ENCODE data around the gene PNKP. TPM values are rescaled to one million over a fixed set of nuclear protein-coding genes. Genes with fewer than 3 reads are reported as not detected.
A peak's percentile ranks its signal among the peaks of the same experiment; 100 is the strongest.

The PNKP gene
- total RNA-seq (2014; rRNA removed) (141 and 172 TPM in 2 replicates), Bru-seq, nascent RNA (percentile 91 among the genes with signal in this experiment), BruChase-seq, experiment 1, labeled RNA remaining after a 6-hour chase (percentile 91 among the genes with signal in this experiment), BruChase-seq, experiment 2, labeled RNA remaining after a 2-hour chase (percentile 88 among the genes with signal in this experiment)
- long read RNA-seq, transcript PNKP-201 (17 exons, 2,041 nt) = major isoform, 38 of 104 reads
- long read RNA-seq, transcript PNKP-207 (16 exons, 1,665 nt) = minor isoform, 13 of 104 reads
- long read RNA-seq, partial matches to known transcripts = 26 of 104 reads
- long read RNA-seq, other reads (novel, unspliced or antisense) = 23 of 104 reads

DNA sequence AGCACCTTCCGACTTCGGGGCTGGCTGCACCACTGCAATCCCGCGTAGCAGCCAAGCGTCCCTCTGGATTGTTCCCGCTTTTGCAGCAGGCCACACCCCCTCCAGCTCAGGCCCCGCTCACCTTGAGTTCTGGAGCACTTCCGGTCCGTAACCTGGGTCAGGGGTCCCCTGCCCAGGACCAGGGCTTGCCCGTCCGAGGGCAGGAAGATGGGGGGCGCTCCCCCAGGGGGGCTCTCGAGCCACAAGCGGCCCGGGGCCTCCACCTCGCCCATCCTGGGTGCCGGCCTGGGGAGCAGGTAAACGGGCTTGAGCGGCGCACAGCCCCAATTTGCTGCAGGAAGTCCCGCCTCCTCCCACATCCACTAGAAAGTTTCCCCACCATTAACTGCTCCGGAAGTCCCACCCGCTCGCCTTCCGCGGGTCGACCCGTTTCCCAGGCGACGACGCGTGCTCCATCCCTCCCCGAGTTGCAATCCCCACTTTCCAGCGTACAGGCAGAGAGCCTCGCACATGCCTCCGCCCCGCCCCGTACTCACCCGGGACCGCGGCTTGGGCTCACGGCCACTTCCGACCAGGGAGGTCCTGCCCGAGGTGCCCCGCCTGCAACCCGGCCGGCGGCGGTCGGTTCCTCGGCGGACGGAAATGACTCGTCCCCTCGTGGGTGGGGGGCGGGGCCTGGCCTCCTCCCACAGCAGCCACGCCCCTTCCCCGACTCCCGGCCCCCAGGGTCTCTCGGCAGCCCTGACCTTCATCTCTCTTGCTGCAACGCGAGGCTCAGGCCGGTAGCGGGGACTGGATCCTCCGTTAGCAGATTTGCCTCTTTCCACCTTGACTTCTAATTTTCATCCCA lies at the start of gene PNKP:
Gene PNKP, minus strand, starts transcription at position 644 of the 850 bp plus-strand sequence. Its CDS starts 372 bp downstream, at position 272.
- intact Hi-C loops (cut with micrococcal nuclease) = loop anchor here (5.0 kb wide), 1 partner anchor 50 kb away; the partner anchor contains the start of gene MED25
- H3K4me1 ChIP-seq (ENCODE audit: insufficient read depth, low read length) = peaks cover 28% of the 10 kb centered on the region
- peaks cover 32% of the 10 kb centered on the region for H3K36me3 ChIP-seq (ENCODE audit: low read depth, low read length)

DNA sequence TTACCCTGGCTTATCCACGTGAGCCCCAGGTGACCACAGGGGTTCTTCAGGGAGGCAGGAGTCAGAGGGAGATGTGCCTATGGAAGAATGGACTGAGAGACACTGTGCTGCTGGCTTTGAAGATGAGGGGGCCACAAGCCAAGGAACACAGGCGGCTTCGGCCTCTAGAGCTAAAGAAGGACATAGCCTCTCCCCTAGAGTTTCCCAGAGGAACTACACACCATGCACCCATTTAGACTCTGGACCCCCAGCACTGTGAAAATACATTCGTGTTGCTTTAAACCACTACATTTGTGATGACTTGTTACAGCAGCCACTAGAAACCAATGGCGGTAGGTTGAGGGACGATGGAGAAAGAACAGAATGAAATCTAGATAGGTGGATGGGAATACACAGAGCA lies 47.9 kb upstream of the PNKP start:
- Histone ChIP-seq H3K9ac (ENCODE audit: low read length) (no peak overlapping the region), H3K4me1 (ENCODE audit: insufficient read depth, low read length) (no peaks in the 10 kb centered on the region), H4K20me1 (ENCODE audit: low read length) (peaks cover 25% of the 10 kb centered on the region), H3K9me3 (ENCODE audit: low read length) (no peaks in the 10 kb centered on the region), H3K9me2 (replicated peaks; ENCODE audit: low read length) (no peaks in the 10 kb centered on the region), H3K36me3 (ENCODE audit: low read depth, low read length) (peaks cover 64% of the 10 kb centered on the region), H2AFZ (ENCODE audit: low read length) (no peak overlapping the region), H3K79me2 (ENCODE audit: low read length) (peaks cover 58% of the 10 kb centered on the region), H3F3A (ENCODE audit: low read length, unreplicated experiment) (no peaks in the 10 kb centered on the region), H3K27me3 (ENCODE audit: low read length) (no peaks in the 10 kb centered on the region), H3K27ac (ENCODE audit: low read length) (no peak overlapping the region), H3K4me3 (ENCODE audit: low read length) (no peak overlapping the region), H3K4me2 (ENCODE audit: low read length) (no peak overlapping the region)
- TF ChIP-seq EZH2phosphoT487 (IDR thresholded peaks at IDR 0.05; ENCODE audit: borderline replicate concordance, low read length) (no peak), EZH2 (IDR thresholded peaks at IDR 0.05; ENCODE audit: low read length, unreplicated experiment) (no peak)
- TF ChIP-seq, protein P1, sequence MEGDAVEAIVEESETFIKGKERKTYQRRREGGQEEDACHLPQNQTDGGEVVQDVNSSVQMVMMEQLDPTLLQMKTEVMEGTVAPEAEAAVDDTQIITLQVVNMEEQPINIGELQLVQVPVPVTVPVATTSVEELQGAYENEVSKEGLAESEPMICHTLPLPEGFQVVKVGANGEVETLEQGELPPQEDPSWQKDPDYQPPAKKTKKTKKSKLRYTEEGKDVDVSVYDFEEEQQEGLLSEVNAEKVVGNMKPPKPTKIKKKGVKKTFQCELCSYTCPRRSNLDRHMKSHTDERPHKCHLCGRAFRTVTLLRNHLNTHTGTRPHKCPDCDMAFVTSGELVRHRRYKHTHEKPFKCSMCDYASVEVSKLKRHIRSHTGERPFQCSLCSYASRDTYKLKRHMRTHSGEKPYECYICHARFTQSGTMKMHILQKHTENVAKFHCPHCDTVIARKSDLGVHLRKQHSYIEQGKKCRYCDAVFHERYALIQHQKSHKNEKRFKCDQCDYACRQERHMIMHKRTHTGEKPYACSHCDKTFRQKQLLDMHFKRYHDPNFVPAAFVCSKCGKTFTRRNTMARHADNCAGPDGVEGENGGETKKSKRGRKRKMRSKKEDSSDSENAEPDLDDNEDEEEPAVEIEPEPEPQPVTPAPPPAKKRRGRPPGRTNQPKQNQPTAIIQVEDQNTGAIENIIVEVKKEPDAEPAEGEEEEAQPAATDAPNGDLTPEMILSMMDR (conservative IDR thresholded peaks at IDR 0.05; ENCODE audit: low read depth, low read length) = peak; percentile 46
- CTCF ChIA-PET = no interaction called here
- DNase-seq = no peak
- ATAC-seq = no peak
- POLR2A ChIA-PET (ENCODE audit: unreplicated experiment) = no interaction called here
- no TSS peak for BruUV-seq (replicated peaks)
- intact Hi-C loops (cut with micrococcal nuclease) = no loop called here

More for the DNA sequence above, at the start of gene PNKP:
- CTCF ChIA-PET = no interaction called here
- Histone ChIP-seq H3K27me3 (ENCODE audit: low read length) (no peaks in the 10 kb centered on the region), H3K9me3 (ENCODE audit: low read length) (no peaks in the 10 kb centered on the region), H3K4me3 (ENCODE audit: low read length) (peak within 1 kb of the TSS; percentile 90), H2AFZ (ENCODE audit: low read length) (peak within 1 kb of the TSS; percentile 89), H3K9me2 (replicated peaks; ENCODE audit: low read length) (no peaks in the 10 kb centered on the region), H3K9ac (ENCODE audit: low read length) (peak within 1 kb of the TSS; percentile 83), H3K79me2 (ENCODE audit: low read length) (peaks cover 41% of the 10 kb centered on the region), H3K4me2 (ENCODE audit: low read length) (peak within 1 kb of the TSS; percentile 95), H4K20me1 (ENCODE audit: low read length) (peaks cover 17% of the 10 kb centered on the region), H3F3A (ENCODE audit: low read length, unreplicated experiment) (no peaks in the 10 kb centered on the region), H3K27ac (ENCODE audit: low read length) (peak within 1 kb of the TSS; percentile 84)
- POLR2A ChIA-PET (ENCODE audit: unreplicated experiment) = interaction anchor here (1.0 kb wide), 1 partner anchor 17 kb away, joined by 7 read pairs; no protein-coding TSS in a partner anchor
- no peak for TF ChIP-seq EZH2 (IDR thresholded peaks at IDR 0.05; ENCODE audit: low read length, unreplicated experiment)
- no peak for TF ChIP-seq EZH2phosphoT487 (IDR thresholded peaks at IDR 0.05; ENCODE audit: borderline replicate concordance, low read length)
- TF ChIP-seq, protein P1 (conservative IDR thresholded peaks at IDR 0.05; ENCODE audit: low read depth, low read length) = no peak
- peak; percentile 91 for DNase-seq
- BruUV-seq (replicated peaks) = no TSS peak
- ATAC-seq = peak; percentile 41

Measured in PC-3 (cell line).